H9 (cell line): ENCODE results near the gene GPR146. TPM values are rescaled to one million over a fixed set of nuclear protein-coding genes. Genes with fewer than 3 reads are reported as not detected.

Source experiments
- DNase-seq: peaks from one replicate; pipeline ENCODE4 v3.0.0-alpha.2; 2017
- H2AFZ ChIP-seq: one replicate; pipeline ENCODE4 v1.6.1; 2013; ENCODE audit warnings: mild to moderate bottlenecking, low read length, control low read depth, moderate library complexity
- H2AK5ac ChIP-seq: 2 replicates; pipeline ENCODE4 v1.6.1; 2013; ENCODE audit warnings: low read length, control low read depth, mixed read lengths; ENCODE audit not compliant: insufficient read length
- H2BK120ac ChIP-seq: one replicate; pipeline ENCODE4 v1.6.1; 2013; ENCODE audit warnings: low read depth, mild to moderate bottlenecking, low read length, control low read depth, inconsistent platforms; ENCODE audit not compliant: poor library complexity, severe bottlenecking
- H2BK12ac ChIP-seq: 2 replicates; pipeline ENCODE4 v1.6.1; 2013; ENCODE audit warnings: low read length, control low read depth, mixed read lengths, low read depth; ENCODE audit not compliant: insufficient read length
- H2BK15ac ChIP-seq: 2 replicates; pipeline ENCODE4 v1.6.1; 2013; ENCODE audit warnings: low read depth, low read length, control low read depth
- H2BK20ac ChIP-seq: one replicate; pipeline ENCODE4 v1.6.1; 2013; ENCODE audit warnings: low read depth, mild to moderate bottlenecking, low read length, control low read depth, inconsistent platforms; ENCODE audit not compliant: poor library complexity, severe bottlenecking
- H2BK5ac ChIP-seq: 2 replicates; pipeline ENCODE4 v1.6.1; 2013; ENCODE audit warnings: low read length, control low read depth, mixed read lengths; ENCODE audit not compliant: insufficient read length
- H3K14ac ChIP-seq: 2 replicates; pipeline ENCODE4 v1.6.1; 2013; ENCODE audit warnings: low read length, control low read depth; ENCODE audit not compliant: insufficient read depth
- H3K18ac ChIP-seq: 2 replicates; pipeline ENCODE4 v1.6.1; 2013; ENCODE audit warnings: low read depth, mild to moderate bottlenecking, mixed read lengths, low read length, control low read depth; ENCODE audit not compliant: insufficient read length
- H3K23ac ChIP-seq: 2 replicates; pipeline ENCODE4 v1.6.1; 2013; ENCODE audit warnings: low read length, control low read depth, mixed read lengths, low read depth; ENCODE audit not compliant: insufficient read length
- H3K23me2 ChIP-seq: 2 replicates; pipeline ENCODE4 v1.6.1; 2013; ENCODE audit warnings: low read depth, mild to moderate bottlenecking, mixed read lengths, low read length, control low read depth; ENCODE audit not compliant: insufficient read length, poor library complexity, severe bottlenecking
- H3K27ac ChIP-seq: 2 replicates; pipeline ENCODE4 v1.5.1; 2013; ENCODE audit warnings: low read length, control low read depth, mixed read lengths, low read depth; ENCODE audit not compliant: insufficient read length
- H3K27me3 ChIP-seq: 2 replicates; pipeline ENCODE4 v1.6.1; 2013; ENCODE audit warnings: low read length, control low read depth, inconsistent platforms; ENCODE audit not compliant: insufficient read depth
- H3K4ac ChIP-seq: 2 replicates; pipeline ENCODE4 v1.6.1; 2013; ENCODE audit warnings: low read depth, mild to moderate bottlenecking, control low read depth, inconsistent platforms, low read length, moderate library complexity
- H3K4me1 ChIP-seq: 2 replicates; pipeline ENCODE4 v1.6.1; 2013; ENCODE audit warnings: low read length, control low read depth, inconsistent platforms; ENCODE audit not compliant: insufficient read depth
- H3K4me2 ChIP-seq: 2 replicates; pipeline ENCODE4 v1.6.1; 2013; ENCODE audit warnings: low read length, control low read depth, mixed read lengths; ENCODE audit not compliant: insufficient read length, insufficient read depth
- H3K56ac ChIP-seq: 2 replicates; pipeline ENCODE4 v1.6.1; 2013; ENCODE audit warnings: low read depth, mild to moderate bottlenecking, mixed read lengths, low read length, control low read depth; ENCODE audit not compliant: insufficient read length
- H3K79me1 ChIP-seq: 2 replicates; pipeline ENCODE4 v1.6.1; 2013; ENCODE audit warnings: low read depth, mild to moderate bottlenecking, moderate library complexity, low read length, control low read depth, inconsistent platforms; ENCODE audit not compliant: insufficient read depth, poor library complexity, severe bottlenecking
- H3K79me2 ChIP-seq: 2 replicates; pipeline ENCODE4 v1.6.1; 2013; ENCODE audit warnings: low read length, control low read depth, inconsistent platforms; ENCODE audit not compliant: insufficient read depth
- H3K9ac ChIP-seq: 2 replicates; pipeline ENCODE4 v1.6.1; 2013; ENCODE audit warnings: low read length, control low read depth, mixed read lengths; ENCODE audit not compliant: insufficient read length; ENCODE audit errors: extremely low read depth
- H3K9me3 ChIP-seq: one replicate; pipeline ENCODE4 v1.6.1; 2013; ENCODE audit warnings: low read depth, low read length, inconsistent platforms; ENCODE audit not compliant: control insufficient read depth
- H3T11ph ChIP-seq: one replicate; pipeline ENCODE4 v1.6.1; 2013; ENCODE audit warnings: mild to moderate bottlenecking, low read length, control low read depth, inconsistent platforms
- H4K20me1 ChIP-seq: one replicate; pipeline ENCODE4 v1.6.1; 2013; ENCODE audit not compliant: control insufficient read depth, insufficient read length, insufficient read depth
- H4K5ac ChIP-seq: 2 replicates; pipeline ENCODE4 v1.6.1; 2013; ENCODE audit warnings: low read depth, mild to moderate bottlenecking, mixed read lengths, low read length, control low read depth; ENCODE audit not compliant: insufficient read length
- H4K8ac ChIP-seq: replicated peaks from 2 replicates; pipeline ENCODE4 v1.6.1; 2013; ENCODE audit warnings: low read length, control low read depth, mixed read lengths, low read depth; ENCODE audit not compliant: insufficient read length
- H4K91ac ChIP-seq: 2 replicates; pipeline ENCODE4 v1.6.1; 2013; ENCODE audit warnings: low read depth, mild to moderate bottlenecking, moderate library complexity, mixed read lengths, low read length, control low read depth; ENCODE audit not compliant: insufficient read length
- H3K27ac Mint-ChIP-seq, 3 experiments: 2 replicates in 2 of 3; 3 replicates in 1 of 3; pipeline ENCODE4 v1.8.0; 2020 to 2021; ENCODE audit warnings: mixed read lengths in 3 of 3, mild to moderate bottlenecking in 1 of 3, moderate library complexity in 1 of 3
- H3K27me3 Mint-ChIP-seq: 2 replicates; pipeline ENCODE4 v1.8.0; 2021; ENCODE audit warnings: low read depth, mild to moderate bottlenecking, moderate library complexity, mixed read lengths
- H3K36me3 Mint-ChIP-seq, 3 experiments: 2 replicates in 2 of 3; 3 replicates in 1 of 3; pipeline ENCODE4 v1.8.0; 2020 to 2021; ENCODE audit warnings: low read depth in 3 of 3, mixed read lengths in 3 of 3; ENCODE audit not compliant: insufficient read depth in 1 of 3
- H3K4me1 Mint-ChIP-seq, 2 experiments: 2 replicates each; pipeline ENCODE4 v1.8.0; 2020; ENCODE audit warnings: mixed read lengths in 2 of 2
- H3K4me3 Mint-ChIP-seq, 2 experiments: 2 replicates in 1 of 2; 3 replicates in 1 of 2; pipeline ENCODE4 v1.8.0; 2020 to 2021; ENCODE audit warnings: mild to moderate bottlenecking in 2 of 2, mixed read lengths in 2 of 2, moderate library complexity in 1 of 2
- H3K9me3 Mint-ChIP-seq, 2 experiments: 2 replicates in 1 of 2; 3 replicates in 1 of 2; pipeline ENCODE4 v1.8.0; 2020; ENCODE audit warnings: mild to moderate bottlenecking in 2 of 2, mixed read lengths in 2 of 2, moderate library complexity in 1 of 2
- CTCF ChIP-seq: fragments of 200-600 bp; sonication (generic); conservative IDR thresholded peaks from 3 replicates; pipeline ENCODE4 v1.8.0; 2021; ENCODE audit warnings: antibody characterized with exemption, mild to moderate bottlenecking
- WGBS: extraction: QIAGEN DNeasy Blood & Tissue Kit; methylation state at CpG from one replicate; pipeline ENCODE4 v1.1.7; 2013; ENCODE audit warnings: missing lambda C conversion rate, low lambda C conversion rate, mixed read lengths; ENCODE audit not compliant: insufficient read length; ENCODE audit errors: extremely low coverage; 5-methylcytosine and 5-hydroxymethylcytosine counted together
- total RNA-seq: library from RNA; stranded (reverse); gene quantifications from 2 replicates; pipeline ENCODE4 v1.2.1, GENCODE V29; 2021

Gene GPR146
- total RNA-seq, 1 experiment from 2014 or later: 1.4 TPM

- Histone ChIP-seq H2BK15ac (no peak overlapping the region), H3K4me1 (no peaks in the 10 kb centered on the region), H4K5ac (no peak overlapping the region), H3K4me2 (no peak overlapping the region), H3K23me2 (no peaks in the 10 kb centered on the region), H3K9ac (no peak overlapping the region), H3K79me1 (no peaks in the 10 kb centered on the region), H3K18ac (no peak overlapping the region), H3K4ac (no peak overlapping the region), H4K8ac (no peak overlapping the region), H2BK20ac (no peak overlapping the region), H4K91ac (no peak overlapping the region), H2AK5ac (no peak overlapping the region), H3K14ac (no peak overlapping the region; the same call in 1 of the 2 replicates), H2AFZ (no peak overlapping the region), H3K56ac (no peak overlapping the region), H2BK12ac (no peak overlapping the region), H3K27me3 (no peaks in the 10 kb centered on the region), H2BK5ac (no peak overlapping the region), H2BK120ac (no peak overlapping the region), H3K27ac (no peak overlapping the region), H4K20me1 (no peaks in the 10 kb centered on the region), H3K9me3 (no peaks in the 10 kb centered on the region), H3K23ac (no peak overlapping the region), H3K79me2 (no peaks in the 10 kb centered on the region), H3T11ph (no peak overlapping the region)
- H3K4me3 Mint-ChIP-seq: no peak overlapping the region
- no peak for DNase-seq
- H3K4me1 Mint-ChIP-seq: 0 out of 4 replicates have a peak, but pooled peaks cover 0 to 6% of the 10 kb centered on the region in 2 experiments
- H3K9me3 Mint-ChIP-seq: no peaks in the 10 kb centered on the region
- H3K27ac Mint-ChIP-seq: no peak overlapping the region
- TF ChIP-seq CTCF: no peak
- no CpG with 5 or more reads among the region's 20 CpGs for WGBS
- H3K27me3 Mint-ChIP-seq: no peaks in the 10 kb centered on the region
- H3K36me3 Mint-ChIP-seq: peaks cover 0 to 3% (median 0%) of the 10 kb centered on the region in 3 experiments; a peak in 2 of 7 replicates
Observed at GRCh38 chr7:1081336-1081735, 37.0 kb downstream of the GPR146 start.
